Measurements from ENCODE around the gene HUNK. TPM values are rescaled to one million over a fixed set of nuclear protein-coding genes. Genes with fewer than 3 reads are reported as not detected.
"Not testable (repeated sequence)": the region's sequence is repeated elsewhere in the genome, so short reads cannot be mapped to it uniquely, and the experiment has no call there.

Gene HUNK
- polyA plus RNA-seq (ENCODE audit: insufficient read length in 12 of 12), result 10 to 100 TPM in 2 of 12 donors, 1 to 10 TPM in 9, not detected in 1; 5.1 to 23.8 (median 7.6) TPM
- long read RNA-seq, donor 1, full-length matches to known transcripts, result 1 of 1 reads
- long read RNA-seq, donor 1, partial matches to known transcripts, result 0 of 1 reads
- long read RNA-seq, donor 1, other reads (novel, unspliced or antisense), result 0 of 1 reads
- long read RNA-seq, donor 2, full-length matches to known transcripts, result 2 of 2 reads
- long read RNA-seq, donor 2, partial matches to known transcripts, result 0 of 2 reads
- long read RNA-seq, donor 2, other reads (novel, unspliced or antisense), result 0 of 2 reads
- long read RNA-seq, donor 3, full-length matches to known transcripts, result 1 of 1 reads
- long read RNA-seq, donor 3, partial matches to known transcripts, result 0 of 1 reads
- long read RNA-seq, donor 3, other reads (novel, unspliced or antisense), result 0 of 1 reads
- long read RNA-seq, donor 4, result 0 reads
- long read RNA-seq, donor 5, full-length matches to known transcripts, result 3 of 3 reads
- long read RNA-seq, donor 5, partial matches to known transcripts, result 0 of 3 reads
- long read RNA-seq, donor 5, other reads (novel, unspliced or antisense), result 0 of 3 reads
- long read RNA-seq, donor 6, full-length matches to known transcripts, result 2 of 2 reads
- long read RNA-seq, donor 6, partial matches to known transcripts, result 0 of 2 reads
- long read RNA-seq, donor 6, other reads (novel, unspliced or antisense), result 0 of 2 reads
- long read RNA-seq, donor 7, result 0 reads
- long read RNA-seq, donor 8, full-length matches to known transcripts, result 1 of 1 reads
- long read RNA-seq, donor 8, partial matches to known transcripts, result 0 of 1 reads
- long read RNA-seq, donor 8, other reads (novel, unspliced or antisense), result 0 of 1 reads
- long read RNA-seq, donor 9, full-length matches to known transcripts, result 1 of 1 reads
- long read RNA-seq, donor 9, partial matches to known transcripts, result 0 of 1 reads
- long read RNA-seq, donor 9, other reads (novel, unspliced or antisense), result 0 of 1 reads
- long read RNA-seq, donor 10, full-length matches to known transcripts, result 1 of 1 reads
- long read RNA-seq, donor 10, partial matches to known transcripts, result 0 of 1 reads
- long read RNA-seq, donor 10, other reads (novel, unspliced or antisense), result 0 of 1 reads
- long read RNA-seq, donor 11, full-length matches to known transcripts, result 1 of 1 reads
- long read RNA-seq, donor 11, partial matches to known transcripts, result 0 of 1 reads
- long read RNA-seq, donor 11, other reads (novel, unspliced or antisense), result 0 of 1 reads

- peak; percentile 70 for DNase-seq
These were observed at the start of gene HUNK for GRCh38 chr21:31872452-31873274. Gene HUNK (plus strand): TSS chr21:31873020. CDS start chr21:31873675, 655 bp downstream.

GRCh38 chr21:31829736-31830472, 42.9 kb upstream of the HUNK start:
- DNase-seq, result no peak

GRCh38 chr21:31830701-31831100, 42.1 kb upstream of the HUNK start:
- peak; percentile 49 for DNase-seq

GRCh38 chr21:31837041-31837440, 35.8 kb upstream of the HUNK start:
- no peak for DNase-seq

GRCh38 chr21:31837618-31838390, 35.0 kb upstream of the HUNK start:
- DNase-seq, result no peak

- no peak for DNase-seq
These were observed 34.0 kb upstream of the HUNK start for GRCh38 chr21:31838586-31839355.

GRCh38 chr21:31844206-31844605, 28.6 kb upstream of the HUNK start:
- no peak for DNase-seq

- DNase-seq, result no peak
These were observed 27.6 kb upstream of the HUNK start for GRCh38 chr21:31845151-31845729.

- peak; percentile 32 for DNase-seq
These were observed 26.1 kb upstream of the HUNK start for GRCh38 chr21:31846690-31847089.

GRCh38 chr21:31847761-31848160, 25.1 kb upstream of the HUNK start:
- no peak for DNase-seq

GRCh38 chr21:31848326-31848985, 24.4 kb upstream of the HUNK start:
- DNase-seq, result no peak

- no peak for DNase-seq
These were observed 21.9 kb upstream of the HUNK start for GRCh38 chr21:31850886-31851285.

- no peak for DNase-seq
These were observed 17.6 kb upstream of the HUNK start for GRCh38 chr21:31855180-31855579.

GRCh38 chr21:31857096-31857495, 15.7 kb upstream of the HUNK start:
- no peak for DNase-seq

GRCh38 chr21:31857631-31858030, 15.2 kb upstream of the HUNK start:
- DNase-seq, result not testable (repeated sequence)

GRCh38 chr21:31860851-31861250, 12.0 kb upstream of the HUNK start:
- no peak for DNase-seq

GRCh38 chr21:31862078-31862477, 10.7 kb upstream of the HUNK start:
- DNase-seq, result no peak

All from muscle of arm (tissue), 14 donors.